GM21619 (cell line): ENCODE results near the gene SGK2.
A peak's percentile ranks its signal among the peaks of the same experiment; 100 is the strongest.
"Not testable (repeated sequence)": the region's sequence is repeated elsewhere in the genome, so short reads cannot be mapped to it uniquely, and the experiment has no call there.

Experiments
- ATAC-seq: cut with Tn5 transposase; IDR thresholded peaks from one replicate; pipeline ENCODE4 v1.9.1; 2021; ENCODE audit not compliant: unreplicated experiment

Gene SGK2

GRCh38 chr20:43590392-43591303 is 31.8 kb downstream of the SGK2 start, which contains the start of gene IFT52:
Gene IFT52, plus strand, starts transcription at chr20:43590937. Its CDS starts 3,762 bp downstream, at chr20:43594699.
- peak; percentile 98 for ATAC-seq

GRCh38 chr20:43601960-43602359 is 43.1 kb downstream of the SGK2 start:
- ATAC-seq, result not testable (repeated sequence)

GRCh38 chr20:43603124-43603523 is 44.3 kb downstream of the SGK2 start:
- ATAC-seq, result no peak

- no peak for ATAC-seq
Observed at GRCh38 chr20:43605715-43606114, 46.9 kb downstream of the SGK2 start.

- not testable (repeated sequence) for ATAC-seq
Observed at GRCh38 chr20:43607278-43607677, 48.5 kb downstream of the SGK2 start.

GRCh38 chr20:43631598-43631997 is 72.8 kb downstream of the SGK2 start:
- no peak for ATAC-seq
